ENCODE results near the gene PLCB1. TPM values are rescaled to one million over a fixed set of nuclear protein-coding genes. Genes with fewer than 3 reads are reported as not detected.
A peak's percentile ranks its signal among the peaks of the same experiment; 100 is the strongest.

The PLCB1 gene
- total RNA-seq, 4 donors from 2014 or later: 13.5 to 110 (median 30.4) TPM

- H3K27me3 ChIP-seq: no peaks in the 10 kb centered on the region
- intact Hi-C loops (cut with DNase I; ENCODE audit: low total_unique reads): no loop called here
- no peak for TF ChIP-seq CTCF (IDR thresholded peaks at IDR 0.05)
- no peak for TF ChIP-seq POLR2A (IDR thresholded peaks at IDR 0.05)
- no peak for DNase-seq
- no peaks in the 10 kb centered on the region for H3K9me3 ChIP-seq
- no peaks in the 10 kb centered on the region for H3K36me3 ChIP-seq
- no peak overlapping the region for H3K4me3 ChIP-seq
- H3K4me1 ChIP-seq: no peaks in the 10 kb centered on the region
- H3K27ac ChIP-seq: no peak overlapping the region
These were observed 76.2 kb downstream of the PLCB1 start for GRCh38 chr20:8208226-8208625.

- TF ChIP-seq CTCF (IDR thresholded peaks at IDR 0.05): no peak
- no peak for TF ChIP-seq POLR2A (IDR thresholded peaks at IDR 0.05)
- Histone ChIP-seq H3K9me3 (no peaks in the 10 kb centered on the region), H3K4me1 (no peaks in the 10 kb centered on the region), H3K4me3 (no peak overlapping the region), H3K27ac (no peak overlapping the region), H3K27me3 (no peaks in the 10 kb centered on the region), H3K36me3 (no peaks in the 10 kb centered on the region)
- intact Hi-C loops (cut with DNase I; ENCODE audit: low total_unique reads): no loop called here
- no peak for DNase-seq
These were observed 77.0 kb downstream of the PLCB1 start for GRCh38 chr20:8209061-8209460.

- TF ChIP-seq CTCF (IDR thresholded peaks at IDR 0.05) (no peak), POLR2A (IDR thresholded peaks at IDR 0.05) (no peak)
- H3K4me1 ChIP-seq: no peaks in the 10 kb centered on the region
- intact Hi-C loops (cut with DNase I; ENCODE audit: low total_unique reads): no loop called here
These were observed 78.7 kb downstream of the PLCB1 start for GRCh38 chr20:8210749-8211148.

GRCh38 chr20:8212286-8212685 lies 80.2 kb downstream of the PLCB1 start:
- intact Hi-C loops (cut with DNase I; ENCODE audit: low total_unique reads): no loop called here
- no peak for TF ChIP-seq CTCF (IDR thresholded peaks at IDR 0.05)
- TF ChIP-seq POLR2A (IDR thresholded peaks at IDR 0.05): no peak
- no peak for DNase-seq
- Histone ChIP-seq H3K27ac (no peak overlapping the region), H3K27me3 (no peaks in the 10 kb centered on the region), H3K4me1 (no peaks in the 10 kb centered on the region), H3K36me3 (no peaks in the 10 kb centered on the region), H3K9me3 (no peaks in the 10 kb centered on the region), H3K4me3 (no peak overlapping the region)

More at GRCh38 chr20:8210749-8211148, 78.7 kb downstream of the PLCB1 start:
- H3K4me3 ChIP-seq: no peak overlapping the region
- H3K27ac ChIP-seq: no peak overlapping the region
- H3K9me3 ChIP-seq: no peaks in the 10 kb centered on the region
- no peaks in the 10 kb centered on the region for H3K36me3 ChIP-seq
- no peak for DNase-seq
- H3K27me3 ChIP-seq: no peaks in the 10 kb centered on the region

- Histone ChIP-seq H3K9me3 (no peaks in the 10 kb centered on the region), H3K27me3 (no peaks in the 10 kb centered on the region), H3K27ac (peak overlapping the region in 1 of 2 donors; percentile 71), H3K4me3 (no peak overlapping the region), H3K4me1 (no peaks in the 10 kb centered on the region), H3K36me3 (no peaks in the 10 kb centered on the region)
- no peak for DNase-seq
- intact Hi-C loops (cut with DNase I; ENCODE audit: low total_unique reads): no loop called here
- TF ChIP-seq POLR2A (IDR thresholded peaks at IDR 0.05) (no peak), CTCF (IDR thresholded peaks at IDR 0.05) (no peak)
These were observed 81.2 kb downstream of the PLCB1 start for GRCh38 chr20:8213270-8213669.

Data from uterus (tissue), 4 donors.